Sigmoid colon (tissue), 7 donors: ENCODE data around the gene DCLK2. TPM values are rescaled to one million over a fixed set of nuclear protein-coding genes. Genes with fewer than 3 reads are reported as not detected.

Experiments
- DNase-seq: peaks from one replicate; pipeline ENCODE4 v3.0.0-alpha.2; 2019
- H3K27ac ChIP-seq, 4 donors: fragments of 200-600 bp; sonication (generic); one replicate each; pipeline ENCODE4 v1.5.1; 2016 to 2019; ENCODE audit warnings: mild to moderate bottlenecking in 1 of 4
- H3K27me3 ChIP-seq, 3 donors: fragments of 200-600 bp; sonication (generic); one replicate each; pipeline ENCODE4 v1.5.1; 2019; ENCODE audit warnings: mild to moderate bottlenecking in 1 of 3
- H3K36me3 ChIP-seq, 4 donors: fragments of 200-600 bp; sonication (generic); one replicate each; pipeline ENCODE4 v1.5.1; 2016 to 2019
- H3K4me1 ChIP-seq, 4 donors: fragments of 200-600 bp; sonication (generic); one replicate each; pipeline ENCODE4 v1.5.1; 2017 to 2019
- H3K4me3 ChIP-seq, 4 donors: fragments of 200-600 bp; sonication (generic); one replicate each; pipeline ENCODE4 v1.5.1; 2017 to 2019; ENCODE audit warnings: mild to moderate bottlenecking in 2 of 4, moderate library complexity in 1 of 4
- H3K9me3 ChIP-seq, 4 donors: fragments of 200-600 bp in 3 of 4; sonication (generic) in 3 of 4; one replicate each; pipeline versions ENCODE4 v1.5.1 to v1.6.1; 2013 to 2019
- EP300 ChIP-seq, 4 donors: sonication (generic); formaldehyde crosslinking; IDR thresholded peaks; one replicate each; pipeline ENCODE4 v1.6.1; 2017; ENCODE audit warnings: antibody characterized with exemption in 4 of 4
- POLR2A ChIP-seq, 2 donors: fragments of 450-650 bp; IDR thresholded peaks; one replicate each; pipeline ENCODE4 v1.6.1; 2016; ENCODE audit warnings: antibody characterized with exemption in 2 of 2, mild to moderate bottlenecking in 2 of 2, moderate library complexity in 2 of 2
- POLR2AphosphoS5 ChIP-seq, 4 donors: sonication (generic); formaldehyde crosslinking; IDR thresholded peaks; one replicate each; pipeline ENCODE4 v1.6.1; 2017; ENCODE audit warnings: antibody characterized with exemption in 4 of 4
- WGBS, 2 donors: extraction: QIAGEN DNeasy Blood & Tissue Kit; methylation state at CpG; one replicate each; pipeline ENCODE4 v1.1.7; 2013; 5-methylcytosine and 5-hydroxymethylcytosine counted together
- intact Hi-C: fragments of 100-400 bp; cut with DNase I; formaldehyde crosslinking; loops from one replicate; pipeline ENCODE4 v1.15.1; 2023
- polyA plus RNA-seq, 3 donors: library from polyadenylated mRNA; stranded (reverse); fragments of 200-250 nt; gene quantifications; one replicate each; pipeline ENCODE4 v1.2.3, GENCODE V29; 2013
- total RNA-seq, 4 donors: library from RNA; depleted of rRNA; stranded (reverse); fragments of >200 nt; gene quantifications; one replicate each; pipeline ENCODE4 v1.1.0, GENCODE V29; 2016
- TF ChIP-seq, protein P1 (sequence below), 4 experiments: fragments of 450-650 bp in 3 of 4; fragments of 200-600 bp in 1 of 4; IDR thresholded peaks; one replicate each; pipeline ENCODE4 v1.5.1; 2016 to 2019; ENCODE audit warnings: antibody characterized with exemption in 4 of 4, mild to moderate bottlenecking in 3 of 4, moderate library complexity in 2 of 4
- donor health status: healthy with polysubstance abuse.
- donor health status: Bipolar disorder and iron deficiency.
- donor health status: healthy.

The DCLK2 gene
- total and polyA plus RNA-seq, 7 donors, result 0.69 to 30.7 (median 9.4) TPM

DNA sequence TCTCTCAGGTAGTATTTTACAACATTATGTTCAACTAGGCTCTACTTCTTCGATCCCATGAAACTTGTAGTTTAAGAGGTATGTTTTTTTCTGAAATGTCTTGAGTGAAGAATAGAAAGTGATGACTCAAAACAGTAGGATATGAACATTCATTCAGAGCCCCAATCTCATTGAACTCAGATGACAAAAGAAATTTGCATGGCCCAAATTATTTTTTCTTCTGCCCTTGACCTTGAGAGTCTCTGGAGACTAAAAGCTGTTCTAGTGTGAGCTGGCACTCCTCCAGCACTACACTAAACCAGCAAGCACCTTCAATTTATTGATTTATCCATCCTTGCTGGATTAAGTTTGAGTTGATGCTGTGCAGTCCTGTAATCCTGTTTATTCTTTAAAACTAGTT, 4.0 kb downstream of the DCLK2 start:
- intact Hi-C loops, result no loop called here
- Histone ChIP-seq H3K27ac (peak overlapping the region in 2 of 4 donors; percentile 42 to 49), H3K36me3 (no peaks in the 10 kb centered on the region), H3K4me1 (peaks cover 0 to 52% (median 37%) of the 10 kb centered on the region in 4 donors), H3K27me3 (no peaks in the 10 kb centered on the region), H3K9me3 (no peaks in the 10 kb centered on the region), H3K4me3 (no peak overlapping the region)
- no peak for TF ChIP-seq POLR2A (IDR thresholded peaks at IDR 0.05)
- TF ChIP-seq POLR2AphosphoS5 (IDR thresholded peaks at IDR 0.05), result no peak
- TF ChIP-seq, protein P1, sequence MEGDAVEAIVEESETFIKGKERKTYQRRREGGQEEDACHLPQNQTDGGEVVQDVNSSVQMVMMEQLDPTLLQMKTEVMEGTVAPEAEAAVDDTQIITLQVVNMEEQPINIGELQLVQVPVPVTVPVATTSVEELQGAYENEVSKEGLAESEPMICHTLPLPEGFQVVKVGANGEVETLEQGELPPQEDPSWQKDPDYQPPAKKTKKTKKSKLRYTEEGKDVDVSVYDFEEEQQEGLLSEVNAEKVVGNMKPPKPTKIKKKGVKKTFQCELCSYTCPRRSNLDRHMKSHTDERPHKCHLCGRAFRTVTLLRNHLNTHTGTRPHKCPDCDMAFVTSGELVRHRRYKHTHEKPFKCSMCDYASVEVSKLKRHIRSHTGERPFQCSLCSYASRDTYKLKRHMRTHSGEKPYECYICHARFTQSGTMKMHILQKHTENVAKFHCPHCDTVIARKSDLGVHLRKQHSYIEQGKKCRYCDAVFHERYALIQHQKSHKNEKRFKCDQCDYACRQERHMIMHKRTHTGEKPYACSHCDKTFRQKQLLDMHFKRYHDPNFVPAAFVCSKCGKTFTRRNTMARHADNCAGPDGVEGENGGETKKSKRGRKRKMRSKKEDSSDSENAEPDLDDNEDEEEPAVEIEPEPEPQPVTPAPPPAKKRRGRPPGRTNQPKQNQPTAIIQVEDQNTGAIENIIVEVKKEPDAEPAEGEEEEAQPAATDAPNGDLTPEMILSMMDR (IDR thresholded peaks at IDR 0.05), result no peak
- TF ChIP-seq EP300 (IDR thresholded peaks at IDR 0.05), result no peak
- 78 to 82% methylated on average over 1 of the region's 1 CpG for WGBS, 2 donors
- DNase-seq, result no peak

DNA sequence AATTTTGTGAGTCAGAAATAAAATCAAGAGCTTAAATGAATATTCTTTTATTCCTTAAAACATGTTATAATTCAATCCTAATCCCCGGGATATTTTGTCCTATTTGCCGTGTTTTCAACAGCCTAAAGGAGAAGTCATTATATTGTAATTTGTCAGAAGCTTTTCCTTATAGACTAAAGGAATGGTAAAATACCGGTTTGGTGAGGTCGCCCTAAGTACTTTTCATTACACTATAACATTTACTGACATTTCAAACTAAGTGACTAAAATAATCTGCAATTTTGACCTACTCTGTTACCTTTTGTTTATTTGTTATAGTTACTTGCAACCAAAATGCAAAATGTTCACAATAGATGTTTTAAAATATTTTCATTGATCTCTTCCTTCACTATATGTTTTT, 8.8 kb downstream of the DCLK2 start:
- TF ChIP-seq POLR2A (IDR thresholded peaks at IDR 0.05) (no peak), EP300 (IDR thresholded peaks at IDR 0.05) (no peak), POLR2AphosphoS5 (IDR thresholded peaks at IDR 0.05) (no peak)
- TF ChIP-seq, protein P1 (IDR thresholded peaks at IDR 0.05), result no peak
- H3K4me1 ChIP-seq, result peaks cover 0 to 49% (median 29%) of the 10 kb centered on the region in 4 donors
- H3K27me3 ChIP-seq, result no peaks in the 10 kb centered on the region
- no peak for DNase-seq
- H3K36me3 ChIP-seq, result no peaks in the 10 kb centered on the region
- WGBS, 2 donors, result 24 to 74% methylated on average over 4 of the region's 4 CpGs
- H3K9me3 ChIP-seq, result no peaks in the 10 kb centered on the region
- H3K4me3 ChIP-seq, result no peak overlapping the region
- intact Hi-C loops, result no loop called here
- no peak overlapping the region for H3K27ac ChIP-seq

DNA sequence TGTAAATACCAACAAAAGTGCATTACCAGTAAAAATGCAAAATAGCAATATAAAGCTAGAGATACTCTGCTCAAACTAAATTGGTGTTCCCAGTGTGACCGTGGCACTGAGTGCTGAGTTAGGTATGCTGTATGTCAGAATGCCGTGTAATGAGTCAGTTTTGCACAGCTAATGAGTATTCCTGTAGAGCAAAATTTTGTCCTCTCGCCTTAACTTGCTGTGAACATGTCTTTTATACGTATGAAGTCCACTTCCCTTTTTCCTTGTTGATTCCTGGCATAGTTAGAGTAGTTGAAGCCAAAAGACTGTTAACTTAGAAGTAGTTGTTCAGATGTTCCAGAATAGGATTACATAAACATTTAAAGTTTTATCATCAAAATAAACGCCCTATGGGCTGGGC, 11.5 kb downstream of the DCLK2 start:
- no peak for DNase-seq
- TF ChIP-seq, protein P1 (IDR thresholded peaks at IDR 0.05), result no peak
- no peak for TF ChIP-seq EP300 (IDR thresholded peaks at IDR 0.05)
- TF ChIP-seq POLR2AphosphoS5 (IDR thresholded peaks at IDR 0.05), result no peak
- TF ChIP-seq POLR2A (IDR thresholded peaks at IDR 0.05), result no peak
- WGBS, 2 donors, result 83 to 88% methylated on average over 5 of the region's 5 CpGs

DNA sequence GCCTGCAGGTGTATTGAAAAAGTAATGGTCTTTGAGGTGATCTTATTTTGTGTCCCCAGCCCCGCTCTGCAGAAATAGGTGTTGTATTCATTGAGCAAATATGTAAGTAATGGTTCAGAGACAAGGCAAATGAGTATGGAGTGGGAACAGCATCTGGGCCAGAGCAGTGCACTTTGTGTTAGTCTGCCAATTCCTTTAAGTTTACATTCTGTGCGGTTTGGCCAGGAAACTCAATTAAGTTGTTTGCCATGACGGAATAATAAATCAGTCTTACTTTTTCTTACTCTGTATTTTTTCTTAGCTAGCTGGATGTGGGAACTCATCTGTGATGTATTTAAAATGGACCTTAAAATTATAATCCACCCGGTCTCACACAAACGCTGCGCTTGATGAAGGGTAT, 12.6 kb downstream of the DCLK2 start:
- Histone ChIP-seq H3K27ac (peak overlapping the region in 1 of 4 donors; percentile 44), H3K27me3 (no peaks in the 10 kb centered on the region), H3K36me3 (no peaks in the 10 kb centered on the region), H3K4me1 (peaks cover 0 to 32% (median 15%) of the 10 kb centered on the region in 4 donors), H3K9me3 (no peaks in the 10 kb centered on the region), H3K4me3 (no peak overlapping the region)
- WGBS, 2 donors, result 82 to 85% methylated on average over 6 of the region's 6 CpGs
- peak in 2 of 4 donors; percentile 23 to 39 for TF ChIP-seq POLR2AphosphoS5 (IDR thresholded peaks at IDR 0.05)
- TF ChIP-seq, protein P1 (IDR thresholded peaks at IDR 0.05), result no peak
- DNase-seq, result no peak
- intact Hi-C loops, result no loop called here

More for the DNA sequence above, 11.5 kb downstream of the DCLK2 start:
- H3K27ac ChIP-seq, result peak overlapping the region in 2 of 4 donors; percentile 35 to 44
- intact Hi-C loops, result no loop called here
- no peaks in the 10 kb centered on the region for H3K9me3 ChIP-seq
- H3K36me3 ChIP-seq, result no peaks in the 10 kb centered on the region
- peaks cover 0 to 35% (median 17%) of the 10 kb centered on the region in 4 donors for H3K4me1 ChIP-seq
- H3K4me3 ChIP-seq, result no peak overlapping the region
- H3K27me3 ChIP-seq, result no peaks in the 10 kb centered on the region

DNA sequence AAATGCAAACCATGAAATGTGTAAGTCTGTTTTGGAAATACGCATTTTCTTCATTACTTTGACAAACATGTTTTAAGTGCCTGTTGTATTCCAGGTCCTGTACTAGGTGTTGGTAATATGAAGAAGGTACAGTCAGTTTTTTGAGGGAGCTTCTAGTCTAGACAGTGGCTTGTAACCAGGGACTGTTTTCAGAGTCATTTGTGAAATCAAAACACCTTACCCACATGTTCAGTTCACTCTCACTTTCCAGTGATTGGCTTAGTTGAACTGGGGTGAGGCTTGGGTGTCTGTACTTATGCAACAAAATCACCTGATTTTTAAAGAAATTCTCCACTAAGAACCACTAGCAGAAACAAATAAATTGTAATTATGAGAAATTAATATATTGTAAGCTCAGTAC, 16.4 kb downstream of the DCLK2 start:
- Histone ChIP-seq H3K27ac (no peak overlapping the region), H3K9me3 (no peaks in the 10 kb centered on the region), H3K36me3 (no peaks in the 10 kb centered on the region), H3K4me3 (no peak overlapping the region), H3K4me1 (peaks cover 0 to 20% (median 6%) of the 10 kb centered on the region in 4 donors), H3K27me3 (no peaks in the 10 kb centered on the region)
- 91 to 98% methylated on average over 1 of the region's 1 CpG for WGBS, 2 donors
- intact Hi-C loops, result no loop called here
- no peak for DNase-seq
- TF ChIP-seq POLR2AphosphoS5 (IDR thresholded peaks at IDR 0.05) (no peak), POLR2A (IDR thresholded peaks at IDR 0.05) (no peak), EP300 (IDR thresholded peaks at IDR 0.05) (no peak)
- TF ChIP-seq, protein P1 (IDR thresholded peaks at IDR 0.05), result no peak
